ENCODE measurements around the gene ARL6IP5.

ARL6IP5 gene

DNA sequence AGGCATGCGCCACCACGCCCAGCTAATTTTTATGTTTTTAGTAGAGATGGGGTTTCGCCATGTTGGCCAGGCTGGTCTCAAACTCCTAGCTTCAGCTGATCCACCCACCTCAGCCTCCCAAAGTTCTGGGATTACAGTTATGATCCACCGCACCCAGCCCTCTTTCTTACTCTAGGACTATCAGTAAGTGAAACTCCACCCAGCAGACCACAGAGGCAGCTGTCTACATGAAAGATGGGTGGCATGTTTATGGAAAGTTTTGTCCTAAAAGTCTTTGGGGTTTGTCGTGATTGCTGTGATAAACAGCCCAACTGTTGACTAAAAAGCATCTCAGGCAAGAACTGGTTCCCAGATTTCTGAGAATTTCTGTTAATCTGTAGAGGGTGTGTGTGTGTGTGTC lies 10.9 kb downstream of the ARL6IP5 start:
- TF ChIP-seq, protein P1, sequence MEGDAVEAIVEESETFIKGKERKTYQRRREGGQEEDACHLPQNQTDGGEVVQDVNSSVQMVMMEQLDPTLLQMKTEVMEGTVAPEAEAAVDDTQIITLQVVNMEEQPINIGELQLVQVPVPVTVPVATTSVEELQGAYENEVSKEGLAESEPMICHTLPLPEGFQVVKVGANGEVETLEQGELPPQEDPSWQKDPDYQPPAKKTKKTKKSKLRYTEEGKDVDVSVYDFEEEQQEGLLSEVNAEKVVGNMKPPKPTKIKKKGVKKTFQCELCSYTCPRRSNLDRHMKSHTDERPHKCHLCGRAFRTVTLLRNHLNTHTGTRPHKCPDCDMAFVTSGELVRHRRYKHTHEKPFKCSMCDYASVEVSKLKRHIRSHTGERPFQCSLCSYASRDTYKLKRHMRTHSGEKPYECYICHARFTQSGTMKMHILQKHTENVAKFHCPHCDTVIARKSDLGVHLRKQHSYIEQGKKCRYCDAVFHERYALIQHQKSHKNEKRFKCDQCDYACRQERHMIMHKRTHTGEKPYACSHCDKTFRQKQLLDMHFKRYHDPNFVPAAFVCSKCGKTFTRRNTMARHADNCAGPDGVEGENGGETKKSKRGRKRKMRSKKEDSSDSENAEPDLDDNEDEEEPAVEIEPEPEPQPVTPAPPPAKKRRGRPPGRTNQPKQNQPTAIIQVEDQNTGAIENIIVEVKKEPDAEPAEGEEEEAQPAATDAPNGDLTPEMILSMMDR (IDR thresholded peaks at IDR 0.05; ENCODE audit: low read depth, low read length, missing control alignments), result no peak
- peaks cover 6% of the 10 kb centered on the region for H3K36me3 ChIP-seq (replicated peaks)
- no peak overlapping the region for H3K27ac ChIP-seq
- H3K4me3 ChIP-seq (ENCODE audit: low read depth, low read length), result no peak overlapping the region
- no peak for DNase-seq
- no peaks in the 10 kb centered on the region for H3K27me3 ChIP-seq (replicated peaks)
- in situ Hi-C loops (cut with HindIII; ENCODE audit: low pct_ligation_motif_present, low sequenced_read_pairs), result no loop called here

DNA sequence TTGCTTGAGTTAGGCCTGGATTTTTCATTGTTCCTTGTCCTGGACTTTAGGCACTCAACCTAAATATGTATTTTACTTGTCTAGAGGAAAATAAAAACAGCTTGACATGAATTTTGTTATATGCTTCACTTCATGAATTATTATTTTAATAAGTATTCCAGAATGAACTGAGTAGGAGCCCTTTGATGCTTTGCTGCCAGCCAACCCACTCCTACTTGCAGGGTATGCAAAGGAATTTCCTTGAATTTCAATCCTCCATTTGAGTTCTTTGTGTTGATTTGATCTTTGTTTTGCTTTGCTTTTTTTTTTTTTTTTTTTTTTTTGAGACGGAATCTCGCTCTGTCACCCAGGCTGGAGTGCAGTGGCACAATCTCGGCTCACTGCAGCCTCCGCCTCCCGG lies 11.6 kb downstream of the ARL6IP5 start:
- DNase-seq, result no peak
- Histone ChIP-seq H3K4me3 (ENCODE audit: low read depth, low read length) (no peak overlapping the region), H3K36me3 (replicated peaks) (peaks cover 6% of the 10 kb centered on the region), H3K27ac (no peak overlapping the region), H3K27me3 (replicated peaks) (no peaks in the 10 kb centered on the region)
- in situ Hi-C loops (cut with HindIII; ENCODE audit: low pct_ligation_motif_present, low sequenced_read_pairs), result no loop called here
- TF ChIP-seq, protein P1 (IDR thresholded peaks at IDR 0.05; ENCODE audit: low read depth, low read length, missing control alignments), result no peak

DNA sequence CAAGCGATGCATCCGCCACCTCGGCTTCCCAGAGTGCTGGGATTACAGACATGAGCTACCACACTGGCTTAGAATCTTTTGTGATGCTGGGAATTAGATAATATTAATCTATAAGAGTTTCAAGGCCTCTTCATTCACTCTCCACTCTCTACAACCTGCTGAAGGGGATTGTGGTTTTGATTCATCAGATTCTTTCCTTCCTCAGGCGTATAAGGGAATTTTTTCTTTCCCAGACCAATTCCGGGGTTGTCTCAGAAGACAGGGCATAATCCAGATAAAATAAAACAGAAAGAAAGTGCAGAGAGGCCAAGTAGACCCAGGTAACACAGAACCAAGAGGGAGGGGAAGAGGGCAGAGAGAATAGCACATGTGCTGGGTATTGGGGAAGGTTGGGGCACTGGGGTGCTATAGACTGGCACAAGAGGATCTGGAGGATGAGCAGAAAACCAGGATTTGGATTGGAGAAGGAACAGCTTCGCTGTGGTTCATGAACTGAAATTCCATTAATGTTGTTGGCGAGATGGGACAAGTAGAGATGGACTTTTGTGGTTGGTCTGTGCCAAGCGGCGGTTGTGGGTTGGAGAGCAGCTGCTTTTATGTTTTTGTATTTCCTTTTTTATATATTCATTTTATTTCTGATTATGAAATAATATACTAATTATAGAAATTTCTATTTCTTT lies 12.8 kb downstream of the ARL6IP5 start:
- in situ Hi-C loops (cut with HindIII; ENCODE audit: low pct_ligation_motif_present, low sequenced_read_pairs), result no loop called here
- no peaks in the 10 kb centered on the region for H3K27me3 ChIP-seq (replicated peaks)
- no peak overlapping the region for H3K27ac ChIP-seq
- H3K4me3 ChIP-seq (ENCODE audit: low read depth, low read length), result no peak overlapping the region
- no peak for DNase-seq
- TF ChIP-seq, protein P1 (IDR thresholded peaks at IDR 0.05; ENCODE audit: low read depth, low read length, missing control alignments), result no peak
- peaks cover 15% of the 10 kb centered on the region for H3K36me3 ChIP-seq (replicated peaks)

DNA sequence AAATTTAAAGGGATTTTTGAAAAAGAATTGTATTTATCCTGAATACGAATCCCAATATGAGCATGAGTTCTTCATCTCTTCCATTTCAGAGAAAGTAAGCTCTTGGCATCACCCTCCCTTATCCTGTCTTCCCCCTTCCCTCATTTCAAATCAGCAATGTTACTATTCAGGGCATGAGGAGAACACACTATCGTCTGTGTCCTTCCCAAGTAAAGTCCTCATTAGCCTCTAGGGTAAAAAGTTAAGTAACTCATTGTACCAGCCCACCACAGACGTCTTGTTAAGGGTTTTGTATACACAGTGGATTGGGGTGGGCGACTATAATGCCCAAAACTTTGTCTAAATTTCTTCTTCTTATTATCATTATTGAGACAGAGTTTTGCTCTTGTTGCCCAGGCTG lies 14.8 kb downstream of the ARL6IP5 start:
- H3K27me3 ChIP-seq (replicated peaks), result no peaks in the 10 kb centered on the region
- no peak overlapping the region for H3K27ac ChIP-seq
- H3K4me3 ChIP-seq (ENCODE audit: low read depth, low read length), result no peak overlapping the region
- TF ChIP-seq, protein P1 (IDR thresholded peaks at IDR 0.05; ENCODE audit: low read depth, low read length, missing control alignments), result no peak
- in situ Hi-C loops (cut with HindIII; ENCODE audit: low pct_ligation_motif_present, low sequenced_read_pairs), result no loop called here
- peaks cover 35% of the 10 kb centered on the region for H3K36me3 ChIP-seq (replicated peaks)
- no peak for DNase-seq

DNA sequence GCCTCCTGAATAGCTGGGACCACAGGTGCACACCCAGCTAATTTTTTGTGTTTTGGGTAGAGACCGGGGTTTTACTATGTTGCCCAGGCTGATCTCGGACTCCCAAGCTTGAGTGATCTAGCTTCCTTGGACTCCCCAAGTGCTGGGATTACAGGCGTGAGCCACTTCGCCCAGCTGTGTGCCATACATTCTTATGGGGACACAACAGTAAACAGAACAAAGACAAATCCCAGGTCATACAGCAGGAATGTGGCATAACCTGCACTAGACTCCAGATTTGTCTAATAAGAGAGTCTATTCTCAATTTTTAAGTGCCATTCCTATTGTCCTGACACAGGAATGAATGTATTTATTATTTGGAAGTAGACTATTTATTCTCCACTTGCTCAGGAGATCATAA lies 17.6 kb downstream of the ARL6IP5 start:
- no peak for DNase-seq
- in situ Hi-C loops (cut with HindIII; ENCODE audit: low pct_ligation_motif_present, low sequenced_read_pairs), result no loop called here
- no peak overlapping the region for H3K4me3 ChIP-seq (ENCODE audit: low read depth, low read length)
- no peaks in the 10 kb centered on the region for H3K27me3 ChIP-seq (replicated peaks)
- no peak overlapping the region for H3K27ac ChIP-seq
- peaks cover 47% of the 10 kb centered on the region for H3K36me3 ChIP-seq (replicated peaks)
- TF ChIP-seq, protein P1 (IDR thresholded peaks at IDR 0.05; ENCODE audit: low read depth, low read length, missing control alignments), result no peak

DNA sequence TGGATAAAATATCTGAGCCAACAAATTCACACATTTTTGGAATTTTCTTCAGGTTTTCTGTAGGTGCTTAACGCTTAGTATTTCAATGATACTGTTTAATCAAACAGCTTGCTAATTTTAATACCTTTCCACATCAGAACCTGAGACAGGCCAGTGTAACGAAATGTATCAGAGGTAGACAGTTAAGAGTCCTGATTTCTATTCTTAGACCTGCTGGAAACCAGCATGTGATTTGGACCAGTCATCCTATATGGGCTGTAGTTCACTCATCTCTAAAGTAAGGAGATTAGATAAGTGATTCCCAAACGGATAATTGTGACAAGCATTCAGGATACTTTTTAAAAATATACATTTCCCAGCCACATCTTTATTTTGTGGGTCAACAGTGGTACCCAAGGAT lies 18.4 kb downstream of the ARL6IP5 start:
- TF ChIP-seq, protein P1 (IDR thresholded peaks at IDR 0.05; ENCODE audit: low read depth, low read length, missing control alignments), result no peak
- no peak for DNase-seq
- H3K36me3 ChIP-seq (replicated peaks), result peaks cover 47% of the 10 kb centered on the region
- no peak overlapping the region for H3K4me3 ChIP-seq (ENCODE audit: low read depth, low read length)
- no peak overlapping the region for H3K27ac ChIP-seq
- no peaks in the 10 kb centered on the region for H3K27me3 ChIP-seq (replicated peaks)
- in situ Hi-C loops (cut with HindIII; ENCODE audit: low pct_ligation_motif_present, low sequenced_read_pairs), result no loop called here
